SK-N-SH treated with all-trans-retinoic acid at 6 μM for 48 hours (cell line): ENCODE measurements around the gene PTCH1.

Source experiments
- ATAC-seq: fragments of 200-7000 bp; cut with Tn5 transposase; 3 replicates; pipeline ENCODE4 v1.9.1; 2020; ENCODE audit warnings: mild to moderate bottlenecking, moderate library complexity
- ARNTL ChIP-seq: fragments of 450-650 bp; formaldehyde crosslinking; IDR thresholded peaks from 2 replicates; pipeline ENCODE4 v1.5.0; 2020; ENCODE audit warnings: low read depth, mild to moderate bottlenecking, moderate library complexity, borderline replicate concordance
- BACH2 ChIP-seq: fragments of 250-450 bp; sonication (Bioruptor Pico); IDR thresholded peaks from 2 replicates; pipeline ENCODE4 v1.9.0; 2021; ENCODE audit warnings: mild to moderate bottlenecking, borderline replicate concordance
- CREB5 ChIP-seq: fragments of 250-450 bp; sonication (Bioruptor Pico); IDR thresholded peaks from 2 replicates; pipeline ENCODE4 v1.5.1; 2020; ENCODE audit warnings: low read depth, mild to moderate bottlenecking, moderate library complexity
- CSDC2 ChIP-seq: fragments of 250-450 bp; sonication (Bioruptor Pico); IDR thresholded peaks from 2 replicates; pipeline ENCODE4 v1.5.0; 2020; ENCODE audit warnings: mild to moderate bottlenecking, moderate library complexity
- ESRRG ChIP-seq: fragments of 250-450 bp; sonication (Bioruptor Pico); IDR thresholded peaks from 2 replicates; pipeline ENCODE4 v1.6.1; 2021; ENCODE audit warnings: mild to moderate bottlenecking
- GLIS3 ChIP-seq: fragments of 250-450 bp; sonication (Bioruptor Pico); IDR thresholded peaks from 2 replicates; pipeline ENCODE4 v1.5.0; 2020; ENCODE audit warnings: mild to moderate bottlenecking, moderate library complexity
- ISL1 ChIP-seq: fragments of 250-450 bp; sonication (Bioruptor Pico); IDR thresholded peaks from 2 replicates; pipeline ENCODE4 v2.1.2; 2022; ENCODE audit warnings: mild to moderate bottlenecking, moderate library complexity
- OSR1 ChIP-seq: fragments of 250-450 bp; sonication (Bioruptor Pico); IDR thresholded peaks from 2 replicates; pipeline ENCODE4 v1.8.0; 2022; ENCODE audit warnings: moderate library complexity, mild to moderate bottlenecking, inconsistent platforms
- PPARA ChIP-seq: fragments of 250-450 bp; sonication (Bioruptor Pico); IDR thresholded peaks from 2 replicates; pipeline ENCODE4 v1.5.0; 2020; ENCODE audit warnings: mild to moderate bottlenecking, borderline replicate concordance
- RARB ChIP-seq: fragments of 250-450 bp; sonication (Bioruptor Pico); IDR thresholded peaks from 2 replicates; pipeline ENCODE4 v1.8.0; 2021; ENCODE audit warnings: mild to moderate bottlenecking, moderate library complexity
- TCF4 ChIP-seq: fragments of 250-450 bp; sonication (Bioruptor Pico); IDR thresholded peaks from 2 replicates; pipeline ENCODE4 v1.8.0; 2021; ENCODE audit warnings: mild to moderate bottlenecking, moderate library complexity, borderline replicate concordance
- TOX ChIP-seq: fragments of 250-450 bp; sonication (Bioruptor Pico); IDR thresholded peaks from 2 replicates; pipeline ENCODE4 v1.8.0; 2021; ENCODE audit warnings: mild to moderate bottlenecking, moderate library complexity, borderline replicate concordance
- TSHZ2 ChIP-seq: fragments of 250-450 bp; sonication (Bioruptor Pico); IDR thresholded peaks from 2 replicates; pipeline ENCODE4 v1.5.0; 2020; ENCODE audit warnings: mild to moderate bottlenecking, moderate library complexity
- ZC3H10 ChIP-seq: fragments of 250-450 bp; sonication (Bioruptor Pico); IDR thresholded peaks from 2 replicates; pipeline ENCODE4 v1.5.1; 2021; ENCODE audit warnings: mild to moderate bottlenecking, moderate library complexity
- ZFP30 ChIP-seq: fragments of 450-650 bp; formaldehyde crosslinking; IDR thresholded peaks from 2 replicates; pipeline ENCODE4 v1.5.0; 2022; ENCODE audit warnings: mild to moderate bottlenecking, moderate library complexity
- ZNF565 ChIP-seq: fragments of 450-650 bp; formaldehyde crosslinking; conservative IDR thresholded peaks from 2 replicates; pipeline ENCODE4 v1.5.0; 2020; ENCODE audit warnings: low read depth, mild to moderate bottlenecking, moderate library complexity
- ZNF70 ChIP-seq: fragments of 450-650 bp; formaldehyde crosslinking; IDR thresholded peaks from 2 replicates; pipeline ENCODE4 v1.5.0; 2020; ENCODE audit warnings: mild to moderate bottlenecking, moderate library complexity
- ZNF8 ChIP-seq: fragments of 450-650 bp; formaldehyde crosslinking; IDR thresholded peaks from 2 replicates; pipeline ENCODE4 v1.5.0; 2020; ENCODE audit warnings: mild to moderate bottlenecking, moderate library complexity
- TF ChIP-seq, protein P1 (sequence below): fragments of 250-450 bp; sonication (Bioruptor Pico); IDR thresholded peaks from 2 replicates; pipeline ENCODE4 v1.5.1; 2021; ENCODE audit warnings: mild to moderate bottlenecking, moderate library complexity
- TF ChIP-seq, protein P2 (sequence below): fragments of 250-450 bp; sonication (Bioruptor Pico); IDR thresholded peaks from 2 replicates; pipeline ENCODE4 v1.8.0; 2020; ENCODE audit warnings: mild to moderate bottlenecking, moderate library complexity, borderline replicate concordance

The PTCH1 gene

DNA sequence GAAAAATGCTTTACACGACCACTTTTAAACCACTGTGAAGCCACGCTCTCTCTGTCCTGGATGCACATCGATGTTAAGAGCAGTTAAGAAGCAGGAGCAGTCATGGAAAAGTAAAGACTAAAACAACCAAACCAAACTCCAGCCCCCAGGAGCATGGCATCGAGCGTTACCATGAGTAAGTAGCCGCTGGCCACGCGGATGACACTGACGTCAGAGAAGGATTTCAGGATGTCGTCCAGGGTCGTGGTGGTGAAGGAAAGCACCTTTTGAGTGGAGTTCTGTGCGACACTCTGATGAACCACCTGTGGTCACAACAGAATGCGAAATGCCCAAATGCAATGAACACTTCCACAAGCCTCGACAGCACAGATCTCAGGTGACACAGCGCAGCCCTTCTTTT lies 38.9 kb downstream of the PTCH1 start:
- TF ChIP-seq ARNTL (CRISPR knock-in tag) = no peak
- no peak for TF ChIP-seq GLIS3 (CRISPR knock-in tag)
- TF ChIP-seq TOX (CRISPR knock-in tag) = no peak
- no peak for TF ChIP-seq RARB
- no peak for TF ChIP-seq OSR1
- no peak for TF ChIP-seq ZNF565
- TF ChIP-seq, protein P1, sequence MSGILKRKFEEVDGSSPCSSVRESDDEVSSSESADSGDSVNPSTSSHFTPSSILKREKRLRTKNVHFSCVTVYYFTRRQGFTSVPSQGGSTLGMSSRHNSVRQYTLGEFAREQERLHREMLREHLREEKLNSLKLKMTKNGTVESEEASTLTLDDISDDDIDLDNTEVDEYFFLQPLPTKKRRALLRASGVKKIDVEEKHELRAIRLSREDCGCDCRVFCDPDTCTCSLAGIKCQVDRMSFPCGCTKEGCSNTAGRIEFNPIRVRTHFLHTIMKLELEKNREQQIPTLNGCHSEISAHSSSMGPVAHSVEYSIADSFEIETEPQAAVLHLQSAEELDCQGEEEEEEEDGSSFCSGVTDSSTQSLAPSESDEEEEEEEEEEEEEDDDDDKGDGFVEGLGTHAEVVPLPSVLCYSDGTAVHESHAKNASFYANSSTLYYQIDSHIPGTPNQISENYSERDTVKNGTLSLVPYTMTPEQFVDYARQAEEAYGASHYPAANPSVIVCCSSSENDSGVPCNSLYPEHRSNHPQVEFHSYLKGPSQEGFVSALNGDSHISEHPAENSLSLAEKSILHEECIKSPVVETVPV (CRISPR knock-in tag) = no peak
- TF ChIP-seq BACH2 (CRISPR knock-in tag) = no peak
- no peak for TF ChIP-seq TSHZ2 (CRISPR knock-in tag)
- no peak for TF ChIP-seq ZNF8 (CRISPR knock-in tag)
- no peak for TF ChIP-seq PPARA (CRISPR knock-in tag)
- no peak for TF ChIP-seq ZFP30 (CRISPR knock-in tag)
- no peak for TF ChIP-seq ISL1 (CRISPR knock-in tag)
- TF ChIP-seq ZC3H10 = no peak
- TF ChIP-seq TCF4 (CRISPR knock-in tag) = no peak
- TF ChIP-seq ZNF70 (CRISPR knock-in tag) = no peak
- TF ChIP-seq CREB5 = no peak
- TF ChIP-seq, protein P2, sequence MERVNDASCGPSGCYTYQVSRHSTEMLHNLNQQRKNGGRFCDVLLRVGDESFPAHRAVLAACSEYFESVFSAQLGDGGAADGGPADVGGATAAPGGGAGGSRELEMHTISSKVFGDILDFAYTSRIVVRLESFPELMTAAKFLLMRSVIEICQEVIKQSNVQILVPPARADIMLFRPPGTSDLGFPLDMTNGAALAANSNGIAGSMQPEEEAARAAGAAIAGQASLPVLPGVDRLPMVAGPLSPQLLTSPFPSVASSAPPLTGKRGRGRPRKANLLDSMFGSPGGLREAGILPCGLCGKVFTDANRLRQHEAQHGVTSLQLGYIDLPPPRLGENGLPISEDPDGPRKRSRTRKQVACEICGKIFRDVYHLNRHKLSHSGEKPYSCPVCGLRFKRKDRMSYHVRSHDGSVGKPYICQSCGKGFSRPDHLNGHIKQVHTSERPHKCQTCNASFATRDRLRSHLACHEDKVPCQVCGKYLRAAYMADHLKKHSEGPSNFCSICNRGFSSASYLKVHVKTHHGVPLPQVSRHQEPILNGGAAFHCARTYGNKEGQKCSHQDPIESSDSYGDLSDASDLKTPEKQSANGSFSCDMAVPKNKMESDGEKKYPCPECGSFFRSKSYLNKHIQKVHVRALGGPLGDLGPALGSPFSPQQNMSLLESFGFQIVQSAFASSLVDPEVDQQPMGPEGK (CRISPR knock-in tag) = no peak
- ATAC-seq = no peak

GRCh38 chr9:95477441-95477840 lies 39.3 kb downstream of the PTCH1 start:
- ATAC-seq = no peak
- TF ChIP-seq ISL1 (CRISPR knock-in tag) (no peak), ZNF70 (CRISPR knock-in tag) (no peak), ZC3H10 (no peak), GLIS3 (CRISPR knock-in tag) (no peak), ZNF565 (no peak)
- TF ChIP-seq, protein P1 (CRISPR knock-in tag) = no peak

DNA sequence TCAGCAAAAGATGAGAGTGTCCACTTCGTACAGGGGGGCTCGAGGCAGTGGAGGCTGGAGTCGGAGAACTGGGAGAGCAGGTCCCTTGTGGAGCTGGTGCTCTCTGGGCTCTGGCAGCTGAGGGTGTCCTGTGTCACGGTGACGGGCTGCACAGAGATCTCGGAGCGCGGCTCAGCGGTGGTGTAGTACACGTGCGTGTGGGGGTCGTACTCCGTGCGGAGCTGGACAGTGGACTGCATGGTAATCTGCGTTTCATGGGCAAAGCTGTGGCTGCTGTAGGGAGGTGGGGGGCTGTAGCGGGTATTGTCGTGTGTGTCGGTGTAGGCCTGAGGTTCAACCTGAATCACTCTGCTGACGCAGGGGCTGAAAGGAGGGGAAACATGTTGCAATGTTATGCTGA lies 48.0 kb downstream of the PTCH1 start:
- no peak for ATAC-seq
- no peak for TF ChIP-seq CREB5
- no peak for TF ChIP-seq ZNF565
- TF ChIP-seq ESRRG = no peak
- TF ChIP-seq GLIS3 (CRISPR knock-in tag) = no peak
- TF ChIP-seq ZNF70 (CRISPR knock-in tag) = no peak
- TF ChIP-seq TSHZ2 (CRISPR knock-in tag) = no peak
- no peak for TF ChIP-seq ARNTL (CRISPR knock-in tag)
- TF ChIP-seq, protein P2 (CRISPR knock-in tag) = no peak
- no peak for TF ChIP-seq CSDC2
